IPS DF 4.7 (cell line): Measurements from ENCODE around the gene ERAP2.
"Not testable (repeated sequence)": the region's sequence is repeated elsewhere in the genome, so short reads cannot be mapped to it uniquely, and the experiment has no call there.

Source experiments
- DNase-seq: peaks from one replicate; pipeline ENCODE4 v3.0.0-alpha.2; 2013; ENCODE audit warnings: low spot score; ENCODE audit errors: extremely low read depth

Gene ERAP2

GRCh38 chr5:96863949-96864584, 12.2 kb upstream of the ERAP2 start:
- DNase-seq: no peak

GRCh38 chr5:96864922-96865530, 11.3 kb upstream of the ERAP2 start:
- no peak for DNase-seq

- DNase-seq: peak; percentile 51
Measured at GRCh38 chr5:96868603-96869371, 7.5 kb upstream of the ERAP2 start.

GRCh38 chr5:96869372-96869641, 7.0 kb upstream of the ERAP2 start:
- no peak for DNase-seq

GRCh38 chr5:96870094-96871026, 5.9 kb upstream of the ERAP2 start:
- no peak for DNase-seq

GRCh38 chr5:96871027-96871399, 5.3 kb upstream of the ERAP2 start:
- DNase-seq: no peak

GRCh38 chr5:96871686-96872085, 4.6 kb upstream of the ERAP2 start:
- no peak for DNase-seq

GRCh38 chr5:96873449-96873848, 2.9 kb upstream of the ERAP2 start:
- DNase-seq: no peak

- no peak for DNase-seq
Measured at GRCh38 chr5:96874631-96875030, 1.7 kb upstream of the ERAP2 start.

- no peak for DNase-seq
Measured at GRCh38 chr5:96875791-96876291, 459 bp upstream of the ERAP2 start.

- DNase-seq: not testable (repeated sequence)
Measured at GRCh38 chr5:96876977-96877469, 723 bp downstream of the ERAP2 start.

GRCh38 chr5:96879665-96880064, 3.4 kb downstream of the ERAP2 start:
- DNase-seq: no peak

- no peak for DNase-seq
Measured at GRCh38 chr5:96880444-96881164, 4.3 kb downstream of the ERAP2 start.

GRCh38 chr5:96881511-96882115, 5.3 kb downstream of the ERAP2 start:
- DNase-seq: no peak

- DNase-seq: no peak
Measured at GRCh38 chr5:96883871-96884270, 7.6 kb downstream of the ERAP2 start.

- DNase-seq: no peak
Measured at GRCh38 chr5:96884995-96885394, 8.7 kb downstream of the ERAP2 start.

GRCh38 chr5:96885518-96886338, 9.4 kb downstream of the ERAP2 start:
- no peak for DNase-seq

GRCh38 chr5:96893342-96893741, 17.0 kb downstream of the ERAP2 start:
- no peak for DNase-seq

- DNase-seq: no peak
Measured at GRCh38 chr5:96896276-96896675, 20.0 kb downstream of the ERAP2 start.

- DNase-seq: no peak
Measured at GRCh38 chr5:96896806-96897205, 20.5 kb downstream of the ERAP2 start.
